GM23248 (cell line): Measurements from ENCODE around the gene PMS1.

Experiments
- EZH2 ChIP-seq: fragments of 200-600 bp; sonication (generic); IDR thresholded peaks from 2 replicates; pipeline ENCODE4 v1.6.1; 2018; ENCODE audit warnings: antibody characterized with exemption, mild to moderate bottlenecking; ENCODE audit not compliant: insufficient read depth, poor library complexity, severe bottlenecking
- EZH2phosphoT487 ChIP-seq: fragments of 200-600 bp; sonication (generic); IDR thresholded peaks from 2 replicates; pipeline ENCODE4 v1.6.1; 2018; ENCODE audit warnings: antibody characterized with exemption, moderate library complexity, mild to moderate bottlenecking, low read depth; ENCODE audit not compliant: insufficient read depth

GRCh38 chr2:189835855-189836558 lies 51.8 kb downstream of the PMS1 start:
- TF ChIP-seq EZH2 (no peak), EZH2phosphoT487 (no peak)
